HFF-Myc (cell line): Measurements from ENCODE around the gene ARHGDIG.

Experiments
- DNase-seq: peaks from one replicate; pipeline ENCODE4 v3.0.0-alpha.2; 2011; ENCODE audit warnings: low read depth; ENCODE audit errors: extremely low read depth
- H3K4me3 ChIP-seq: replicated peaks from 2 replicates; pipeline ENCODE4 v1.5.1; 2011; ENCODE audit warnings: low read depth, mild to moderate bottlenecking, control low read depth, low read length
- CTCF ChIP-seq: IDR thresholded peaks from 2 replicates; pipeline ENCODE4 v1.5.1; 2012; ENCODE audit warnings: mild to moderate bottlenecking, low read depth, low read length, control low read depth; ENCODE audit errors: missing control alignments

The ARHGDIG gene

GRCh38 chr16:318628-319027 lies 38.2 kb downstream of the ARHGDIG start:
- DNase-seq, result no peak
- TF ChIP-seq CTCF, result peak; percentile 24
- H3K4me3 ChIP-seq, result no peak overlapping the region

GRCh38 chr16:320206-320605 lies 39.8 kb downstream of the ARHGDIG start:
- no peak for TF ChIP-seq CTCF
- no peak overlapping the region for H3K4me3 ChIP-seq
- DNase-seq, result no peak

GRCh38 chr16:321532-321931 lies 41.1 kb downstream of the ARHGDIG start:
- DNase-seq, result no peak
- no peak overlapping the region for H3K4me3 ChIP-seq
- no peak for TF ChIP-seq CTCF

- TF ChIP-seq CTCF, result no peak
- no peak for DNase-seq
- no peak overlapping the region for H3K4me3 ChIP-seq
These were observed 42.2 kb downstream of the ARHGDIG start for GRCh38 chr16:322476-323143.

GRCh38 chr16:324201-324450 lies 43.7 kb downstream of the ARHGDIG start:
- H3K4me3 ChIP-seq, result no peak overlapping the region
- no peak for TF ChIP-seq CTCF
- no peak for DNase-seq

GRCh38 chr16:324451-325334 lies 44.3 kb downstream of the ARHGDIG start:
- no peak for DNase-seq
- H3K4me3 ChIP-seq, result no peak overlapping the region

More at GRCh38 chr16:324451-325334, 44.3 kb downstream of the ARHGDIG start:
- TF ChIP-seq CTCF, result no peak
